Stimulated activated CD4-positive, alpha-beta T cell treated with anti-CD3 and anti-CD28 coated beads, Interleukin-12 subunit alpha, Interleukin-12 subunit beta, amount 100 ng/mL, for 48 hours (primary cell): ENCODE results near the gene ATXN3L.

Experiments used
- DNase-seq, 3 donors: peaks; one replicate each; pipeline ENCODE4 v3.0.0-alpha.2; 2020; ENCODE audit warnings: low read depth in 2 of 3, low spot score in 1 of 3

The ATXN3L gene

GRCh38 chrX:13319953-13320352, at the start of gene ATXN3L:
Gene ATXN3L, minus strand, starts transcription at chrX:13320053. Its CDS starts 119 bp downstream, at chrX:13319934.
- DNase-seq = no peak

GRCh38 chrX:13369256-13370030, 49.6 kb upstream of the ATXN3L start:
- no peak for DNase-seq

- DNase-seq = no peak
Observed at GRCh38 chrX:13367950-13368349, 48.1 kb upstream of the ATXN3L start.

- no peak for DNase-seq
Observed at GRCh38 chrX:13366698-13367097, 46.8 kb upstream of the ATXN3L start.

- DNase-seq = no peak
Observed at GRCh38 chrX:13365161-13365560, 45.3 kb upstream of the ATXN3L start.

GRCh38 chrX:13364230-13364857, 44.5 kb upstream of the ATXN3L start:
- no peak for DNase-seq

GRCh38 chrX:13360146-13360545, 40.3 kb upstream of the ATXN3L start:
- DNase-seq = no peak

GRCh38 chrX:13357925-13358324, 38.1 kb upstream of the ATXN3L start:
- no peak for DNase-seq

GRCh38 chrX:13346646-13347045, 26.8 kb upstream of the ATXN3L start:
- DNase-seq = no peak

GRCh38 chrX:13345438-13345837, 25.6 kb upstream of the ATXN3L start:
- DNase-seq = no peak

GRCh38 chrX:13345037-13345436, 25.2 kb upstream of the ATXN3L start:
- no peak for DNase-seq

- no peak for DNase-seq
Observed at GRCh38 chrX:13341491-13342101, 21.7 kb upstream of the ATXN3L start.

GRCh38 chrX:13340182-13340791, 20.4 kb upstream of the ATXN3L start:
- no peak for DNase-seq

- no peak for DNase-seq
Observed at GRCh38 chrX:13339607-13340006, 19.8 kb upstream of the ATXN3L start.

GRCh38 chrX:13338996-13339515, 19.2 kb upstream of the ATXN3L start:
- no peak for DNase-seq

GRCh38 chrX:13334491-13334890, 14.6 kb upstream of the ATXN3L start:
- no peak for DNase-seq

GRCh38 chrX:13330446-13330845, 10.6 kb upstream of the ATXN3L start:
- no peak for DNase-seq

- DNase-seq = no peak
Observed at GRCh38 chrX:13327666-13328065, 7.8 kb upstream of the ATXN3L start.

GRCh38 chrX:13323241-13323640, 3.4 kb upstream of the ATXN3L start:
- no peak for DNase-seq

- DNase-seq = no peak
Observed at GRCh38 chrX:13317366-13317765, 2.5 kb downstream of the ATXN3L start.

- DNase-seq = no peak
Observed at GRCh38 chrX:13311560-13311959, 8.3 kb downstream of the ATXN3L start.

- DNase-seq = no peak
Observed at GRCh38 chrX:13309631-13310030, 10.2 kb downstream of the ATXN3L start.
